CD4-positive, alpha-beta T cell treated with Interleukin-10 for 1 hour (primary cell): ENCODE results near the gene CALM1.

Source experiments
- DNase-seq: peaks from one replicate; pipeline ENCODE4 v3.0.0-alpha.2; 2020

The CALM1 gene

GRCh38 chr14:90444077-90444696, 47.4 kb downstream of the CALM1 start:
- DNase-seq = no peak

GRCh38 chr14:90445011-90445410, 48.2 kb downstream of the CALM1 start:
- DNase-seq = no peak

- DNase-seq = no peak
Measured at GRCh38 chr14:90446405-90446804, 49.6 kb downstream of the CALM1 start.

- no peak for DNase-seq
Measured at GRCh38 chr14:90447720-90448497, 51.1 kb downstream of the CALM1 start.

- no peak for DNase-seq
Measured at GRCh38 chr14:90449411-90449810, 52.6 kb downstream of the CALM1 start.

- no peak for DNase-seq
Measured at GRCh38 chr14:90450151-90450550, 53.3 kb downstream of the CALM1 start.

- no peak for DNase-seq
Measured at GRCh38 chr14:90450667-90451066, 53.8 kb downstream of the CALM1 start.

- DNase-seq = no peak
Measured at GRCh38 chr14:90451443-90451842, 54.6 kb downstream of the CALM1 start.

- DNase-seq = no peak
Measured at GRCh38 chr14:90451961-90452360, 55.1 kb downstream of the CALM1 start.

GRCh38 chr14:90452366-90452765, 55.5 kb downstream of the CALM1 start:
- DNase-seq = no peak

GRCh38 chr14:90453401-90453951, 56.6 kb downstream of the CALM1 start:
- no peak for DNase-seq

- no peak for DNase-seq
Measured at GRCh38 chr14:90454041-90455000, 57.5 kb downstream of the CALM1 start.

- DNase-seq = no peak
Measured at GRCh38 chr14:90455100-90455571, 58.3 kb downstream of the CALM1 start.

- DNase-seq = no peak
Measured at GRCh38 chr14:90456551-90456950, 59.7 kb downstream of the CALM1 start.

- no peak for DNase-seq
Measured at GRCh38 chr14:90457186-90457585, 60.4 kb downstream of the CALM1 start.
